Measurements from ENCODE around the gene UAP1.

Gene UAP1

GRCh38 chr1:162616848-162617247, 55.3 kb downstream of the UAP1 start:
- no peak for DNase-seq (ENCODE audit: low read depth in 2 of 2)

DNA sequence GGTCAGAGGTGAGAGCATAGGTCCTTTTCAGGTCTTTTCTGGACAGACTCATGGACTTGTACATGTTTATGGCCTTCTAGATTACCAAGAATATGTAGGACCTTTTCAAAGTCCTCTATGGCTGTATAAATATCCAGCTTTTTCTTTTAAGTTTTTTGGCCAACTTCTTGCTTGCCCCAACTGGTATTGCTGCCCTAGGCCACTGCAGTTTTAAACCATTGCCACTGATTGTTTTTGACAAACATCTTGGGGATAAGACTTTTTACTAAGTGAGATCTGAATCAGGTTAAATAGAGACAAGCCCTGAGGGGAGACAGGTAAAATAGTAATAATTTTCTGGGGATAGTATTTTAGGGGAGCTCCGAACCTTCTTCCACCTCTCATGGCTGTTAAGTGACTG, 56.0 kb downstream of the UAP1 start:
- DNase-seq (ENCODE audit: low read depth in 2 of 2) = no peak

GRCh38 chr1:162619076-162619475, 57.6 kb downstream of the UAP1 start:
- DNase-seq (ENCODE audit: low read depth in 2 of 2) = no peak

DNA sequence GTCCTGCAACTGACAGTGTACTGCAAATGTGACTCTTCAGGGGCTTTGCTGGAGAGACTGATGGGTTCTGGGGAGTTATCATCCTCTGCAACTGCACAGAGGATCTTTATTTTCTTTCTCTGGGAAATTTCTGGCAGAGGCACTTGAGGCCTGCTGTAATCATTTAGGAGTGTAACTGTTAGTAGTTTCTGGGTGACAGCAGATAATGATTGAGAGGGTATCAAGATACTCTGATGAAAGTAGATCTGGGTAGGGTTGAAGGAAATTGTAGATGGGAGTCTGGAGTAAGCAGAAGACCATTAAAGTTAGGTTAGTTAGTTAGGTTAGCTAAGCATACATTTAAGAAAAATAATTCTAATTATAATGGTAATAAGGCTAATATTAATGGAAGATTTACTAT, 59.7 kb downstream of the UAP1 start:
- no peak for DNase-seq (ENCODE audit: low read depth in 2 of 2)

DNA sequence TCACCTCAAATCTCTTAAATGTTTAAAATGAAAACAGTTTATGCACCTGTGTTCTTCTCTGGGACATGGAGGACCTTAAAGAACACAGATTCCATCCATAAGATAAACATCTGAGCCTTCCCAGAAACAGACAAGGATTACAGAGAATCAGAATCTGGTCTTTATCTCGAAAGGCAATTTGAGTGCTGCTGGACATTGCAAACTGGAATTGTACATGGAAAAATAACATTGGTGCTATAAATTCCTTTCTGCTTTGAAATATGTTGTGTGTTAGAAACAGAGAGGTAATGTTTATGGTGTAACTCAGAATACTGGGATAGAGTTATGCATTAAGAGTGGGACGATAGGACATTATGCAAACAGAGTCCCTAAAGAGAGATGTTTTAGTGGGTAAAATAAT, 64.2 kb downstream of the UAP1 start:
- no peak for DNase-seq (ENCODE audit: low read depth in 2 of 2)

DNA sequence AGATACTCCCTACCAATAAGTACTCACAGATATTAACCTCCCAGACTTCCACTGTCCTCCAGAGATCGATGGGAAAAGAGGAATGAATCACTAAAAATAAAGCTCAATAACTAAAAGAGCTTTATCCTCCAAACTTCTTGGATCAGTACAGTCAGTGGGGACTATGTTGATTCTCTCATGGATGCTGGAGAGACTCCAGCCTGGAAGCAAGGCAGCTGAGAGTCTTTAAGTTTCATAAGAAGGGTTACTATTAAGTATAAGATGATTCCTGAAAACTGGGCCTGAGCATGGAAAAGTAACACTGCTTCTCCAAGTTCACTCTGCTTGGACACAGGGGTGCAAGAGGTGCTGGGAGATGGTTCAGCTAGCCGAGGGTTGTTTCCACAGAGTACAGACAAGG, 64.6 kb downstream of the UAP1 start:
- DNase-seq (ENCODE audit: low read depth in 2 of 2) = no peak

DNA sequence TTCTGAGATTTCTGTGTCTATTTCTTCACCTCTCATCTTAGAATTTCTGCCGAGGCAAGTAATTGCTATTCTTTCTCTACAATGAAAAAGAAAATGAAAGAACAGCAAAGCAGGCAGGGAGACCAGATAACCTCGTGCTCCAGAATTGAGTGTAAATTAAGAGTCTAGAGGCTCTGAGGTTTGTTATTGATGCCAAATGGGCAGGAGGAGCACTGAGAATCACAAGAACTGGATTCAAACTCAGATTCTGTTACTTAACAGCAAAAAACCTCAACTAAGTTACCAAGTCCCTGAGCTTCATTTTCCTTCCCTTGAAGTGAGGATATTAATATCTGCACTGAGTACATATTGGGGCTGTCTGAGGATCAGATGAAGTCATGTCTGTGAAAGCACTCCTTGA, 65.2 kb downstream of the UAP1 start:
- DNase-seq (ENCODE audit: low read depth in 2 of 2) = no peak

DNA sequence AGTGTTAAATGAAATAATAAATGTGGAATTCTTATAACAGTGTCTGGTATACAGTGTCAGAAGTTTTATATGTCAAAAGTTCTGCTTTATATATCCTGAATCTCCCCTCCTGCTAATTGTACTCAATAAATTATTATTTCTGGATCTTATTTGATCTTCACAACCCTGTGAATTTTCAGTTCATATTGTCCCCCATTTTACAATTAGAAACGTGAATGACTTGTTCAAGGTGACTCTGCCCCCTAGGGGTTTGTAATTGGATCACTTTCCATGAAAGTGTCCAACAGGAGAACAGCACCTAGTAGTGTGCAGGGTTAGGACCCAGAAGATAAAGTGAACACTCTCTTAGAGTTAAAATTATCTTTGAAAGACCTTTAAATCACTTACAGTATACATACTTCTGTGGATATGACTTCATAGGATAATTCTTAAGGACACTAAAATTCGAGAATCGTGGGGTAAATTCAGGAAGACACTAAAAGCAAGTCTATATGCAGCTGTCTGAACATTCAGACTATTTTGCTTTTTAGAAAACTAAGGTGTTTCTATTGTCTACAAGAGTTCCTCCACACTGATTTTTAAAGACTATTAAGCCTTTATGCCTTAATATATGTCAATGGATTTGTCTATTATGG, 66.3 kb downstream of the UAP1 start:
- no peak for DNase-seq (ENCODE audit: low read depth in 2 of 2)

DNA sequence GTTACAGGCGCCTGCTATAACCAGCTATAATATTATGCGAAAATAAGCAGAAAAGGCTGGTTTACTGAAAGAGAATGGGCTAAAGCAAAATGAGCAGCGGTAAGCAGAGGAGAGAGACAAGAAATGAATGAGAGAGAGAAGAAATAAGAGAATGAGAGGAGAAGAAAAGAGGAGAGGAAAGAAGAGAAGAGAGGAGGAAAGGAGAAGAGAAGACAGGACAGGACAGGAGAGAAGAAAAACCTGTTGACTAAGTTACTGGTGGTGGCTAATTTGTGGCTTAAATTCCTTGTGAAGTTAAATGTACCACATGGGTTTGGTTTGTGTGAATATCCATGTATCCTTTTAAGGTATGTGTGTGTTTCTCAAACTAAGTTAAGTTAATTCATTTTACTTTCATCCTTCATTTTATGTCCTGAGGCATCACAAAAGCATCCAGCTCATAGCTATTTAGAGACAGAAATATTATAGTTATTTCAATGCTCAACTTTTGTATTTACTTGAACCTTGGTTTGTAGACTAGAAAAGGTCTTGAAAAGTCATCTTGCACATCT, 67.6 kb downstream of the UAP1 start:
- DNase-seq (ENCODE audit: low read depth in 2 of 2) = no peak

DNA sequence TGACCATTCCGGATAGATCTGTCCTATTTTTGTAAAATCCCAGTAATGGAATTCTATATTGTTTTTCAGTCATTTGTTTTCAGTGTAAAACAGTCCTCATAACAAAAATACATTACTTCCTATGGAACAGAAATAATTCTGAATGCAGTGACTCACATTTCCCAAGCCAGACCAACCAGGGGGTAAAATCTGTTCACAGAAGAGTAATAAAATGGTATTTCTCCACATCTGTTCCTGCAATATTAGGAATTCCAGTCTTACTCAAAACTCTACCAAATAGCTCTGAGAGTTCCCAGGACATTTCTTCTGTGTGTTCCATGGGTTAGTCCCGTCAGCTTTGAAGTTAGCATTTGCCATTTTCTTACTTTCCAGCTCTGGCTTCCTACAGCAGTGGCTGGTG, 68.1 kb downstream of the UAP1 start:
- DNase-seq (ENCODE audit: low read depth in 2 of 2) = no peak

GRCh38 chr1:162631546-162632191, 70.1 kb downstream of the UAP1 start:
- no peak for DNase-seq (ENCODE audit: low read depth in 2 of 2)

- no peak for DNase-seq (ENCODE audit: low read depth in 2 of 2)
Measured at GRCh38 chr1:162632217-162632666, 70.7 kb downstream of the UAP1 start, which contains the start of gene DDR2. TSS of gene DDR2 (plus strand) at chr1:162632464. CDS start at chr1:162719064, 86,600 bp downstream.

DNA sequence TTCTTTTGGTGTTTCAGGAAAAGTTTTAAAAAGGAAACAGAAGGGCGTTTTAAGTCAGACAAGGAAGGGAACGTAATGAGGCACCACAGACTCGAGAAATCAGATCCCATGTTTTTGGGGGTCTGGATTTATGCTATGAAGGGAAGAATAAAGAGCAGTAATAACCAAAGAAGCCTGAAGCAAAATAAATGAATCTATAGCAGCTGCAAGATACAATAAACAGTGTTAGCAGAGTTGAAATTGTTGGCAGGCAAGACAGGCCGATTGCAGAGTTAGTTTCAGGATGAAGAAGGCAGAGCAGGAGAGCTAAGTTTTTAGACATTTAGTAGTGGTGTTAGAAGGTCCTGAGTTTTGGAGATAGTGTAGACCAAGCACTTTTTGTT, 71.2 kb downstream of the UAP1 start:
- DNase-seq (ENCODE audit: low read depth in 2 of 2) = no peak

GRCh38 chr1:162633081-162633762, 71.7 kb downstream of the UAP1 start:
- DNase-seq (ENCODE audit: low read depth in 2 of 2) = no peak

- no peak for DNase-seq (ENCODE audit: low read depth in 2 of 2)
Measured at GRCh38 chr1:162635418-162635817, 73.9 kb downstream of the UAP1 start.

- DNase-seq (ENCODE audit: low read depth in 2 of 2) = no peak
Measured at GRCh38 chr1:162639718-162640117, 78.2 kb downstream of the UAP1 start.

GRCh38 chr1:162641114-162641513, 79.6 kb downstream of the UAP1 start:
- no peak for DNase-seq (ENCODE audit: low read depth in 2 of 2)

GRCh38 chr1:162644986-162645314, 83.4 kb downstream of the UAP1 start:
- DNase-seq (ENCODE audit: low read depth in 2 of 2) = no peak

DNA sequence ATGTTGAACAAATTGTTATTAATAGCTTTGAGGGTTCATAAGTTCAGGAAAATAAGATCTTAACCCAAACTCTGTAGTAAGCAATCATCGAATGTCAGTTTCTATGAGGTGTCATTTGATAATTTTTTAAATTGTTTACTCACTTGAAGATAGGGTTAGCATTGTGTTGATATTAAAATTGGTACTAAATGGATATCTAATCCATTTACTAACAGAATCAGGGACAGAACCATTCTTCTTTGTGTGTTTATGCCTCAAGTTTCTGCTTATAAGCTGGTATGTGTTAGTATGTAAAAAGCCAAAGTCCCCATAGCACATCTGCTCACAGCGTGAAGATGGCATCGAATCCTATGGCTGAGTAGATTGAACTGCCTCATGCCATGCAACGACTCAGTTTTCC, 84.1 kb downstream of the UAP1 start:
- DNase-seq (ENCODE audit: low read depth in 2 of 2) = no peak

GRCh38 chr1:162649583-162649982, 88.1 kb downstream of the UAP1 start:
- no peak for DNase-seq (ENCODE audit: low read depth in 2 of 2)
